Measurements from ENCODE around the gene ELF5.

The ELF5 gene

GRCh38 chr11:34548278-34548677 is 34.7 kb upstream of the ELF5 start:
- no peak for TF ChIP-seq CTCF (IDR thresholded peaks at IDR 0.05; ENCODE audit: insufficient read depth, low read depth, low read length, missing control alignments)
- H3K4me3 ChIP-seq (ENCODE audit: low read length): no peak overlapping the region
- DNase-seq (ENCODE audit: low read depth): no peak

- no peak for TF ChIP-seq CTCF (IDR thresholded peaks at IDR 0.05; ENCODE audit: insufficient read depth, low read depth, low read length, missing control alignments)
- H3K4me3 ChIP-seq (ENCODE audit: low read length): no peak overlapping the region
- DNase-seq (ENCODE audit: low read depth): peak; percentile 16
Measured at GRCh38 chr11:34546511-34547209, 33.1 kb upstream of the ELF5 start.

GRCh38 chr11:34542089-34542488 is 28.5 kb upstream of the ELF5 start:
- H3K4me3 ChIP-seq (ENCODE audit: low read length): no peak overlapping the region
- no peak for TF ChIP-seq CTCF (IDR thresholded peaks at IDR 0.05; ENCODE audit: insufficient read depth, low read depth, low read length, missing control alignments)
- no peak for DNase-seq (ENCODE audit: low read depth)

- DNase-seq (ENCODE audit: low read depth): no peak
- TF ChIP-seq CTCF (IDR thresholded peaks at IDR 0.05; ENCODE audit: insufficient read depth, low read depth, low read length, missing control alignments): no peak
- H3K4me3 ChIP-seq (ENCODE audit: low read length): no peak overlapping the region
Measured at GRCh38 chr11:34540870-34541269, 27.3 kb upstream of the ELF5 start.

- TF ChIP-seq CTCF (IDR thresholded peaks at IDR 0.05; ENCODE audit: insufficient read depth, low read depth, low read length, missing control alignments): peak; percentile 8
Measured at GRCh38 chr11:34537636-34538035, 24.0 kb upstream of the ELF5 start.

DNA sequence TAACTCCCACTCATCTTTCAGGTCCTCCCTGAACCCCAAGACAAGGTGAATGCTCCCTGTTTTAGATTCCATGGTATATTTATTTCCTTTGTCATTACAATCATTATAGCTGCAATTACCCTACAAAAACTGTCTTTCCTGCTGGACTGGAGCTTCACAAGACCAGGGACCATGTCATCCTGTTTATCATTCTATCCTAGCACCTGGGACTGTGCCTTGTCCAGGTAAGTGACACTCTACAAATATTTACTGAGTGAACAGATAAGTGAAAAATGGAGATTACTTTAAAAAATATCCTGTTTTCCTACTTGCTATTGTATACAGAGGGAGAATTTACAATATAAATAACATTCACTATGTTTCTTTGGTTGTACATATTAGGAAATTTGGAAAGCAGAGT is 22.5 kb upstream of the ELF5 start:
- DNase-seq (ENCODE audit: low read depth): no peak
- TF ChIP-seq CTCF (IDR thresholded peaks at IDR 0.05; ENCODE audit: insufficient read depth, low read depth, low read length, missing control alignments): no peak
- no peak overlapping the region for H3K4me3 ChIP-seq (ENCODE audit: low read length)

More at GRCh38 chr11:34537636-34538035, 24.0 kb upstream of the ELF5 start:
- no peak overlapping the region for H3K4me3 ChIP-seq (ENCODE audit: low read length)
- peak; percentile 61 for DNase-seq (ENCODE audit: low read depth)

DNA sequence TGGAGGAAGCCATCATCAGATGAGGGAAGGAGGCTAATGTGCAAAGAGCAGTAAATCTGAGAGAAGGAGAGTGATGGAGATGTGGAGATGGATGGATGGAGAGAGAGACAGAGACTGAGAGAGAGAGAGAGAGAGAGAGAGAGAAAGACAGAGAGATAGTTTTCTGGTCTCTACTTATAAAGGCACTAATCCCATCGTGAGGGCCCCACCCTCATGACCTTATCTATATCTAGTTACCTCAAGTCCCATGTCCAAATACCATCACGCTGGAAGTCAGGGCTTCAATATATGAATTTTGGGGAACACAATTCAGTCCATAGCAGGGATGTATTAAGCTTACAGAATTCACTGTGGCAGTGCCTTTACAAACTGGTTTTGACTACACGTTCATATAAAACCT is 21.2 kb upstream of the ELF5 start:
- H3K4me3 ChIP-seq (ENCODE audit: low read length): no peak overlapping the region
- TF ChIP-seq CTCF (IDR thresholded peaks at IDR 0.05; ENCODE audit: insufficient read depth, low read depth, low read length, missing control alignments): no peak
- no peak for DNase-seq (ENCODE audit: low read depth)

Measured in epithelial cell of esophagus (primary cell).